GM19239 (cell line): ENCODE results near the gene ECHDC1.
"Not testable (repeated sequence)": the region's sequence is repeated elsewhere in the genome, so short reads cannot be mapped to it uniquely, and the experiment has no call there.

Experiments used
- DNase-seq: peaks from one replicate; pipeline ENCODE4 v3.0.0; 2011; ENCODE audit warnings: low spot score; ENCODE audit not compliant: insufficient read length
- FAIRE-seq: peaks from 2 replicates; lab custom pipeline; 2011; peaks lifted over from hg19 to GRCh38; lab: Jason Lieb, UNC

Gene ECHDC1

GRCh38 chr6:127342946-127343808, at the start of gene ECHDC1:
ECHDC1 (minus strand) TSS chr6:127343609; CDS start chr6:127331028, 12,581 bp downstream.
- peak; percentile 28 for DNase-seq
- peak; percentile 97 for FAIRE-seq

GRCh38 chr6:127392301-127392700, 48.9 kb upstream of the ECHDC1 start:
- DNase-seq (no peak), FAIRE-seq (no peak)

GRCh38 chr6:127391094-127391953, 47.9 kb upstream of the ECHDC1 start:
- DNase-seq (no peak), FAIRE-seq (no peak)

GRCh38 chr6:127389706-127390105, 46.3 kb upstream of the ECHDC1 start:
- FAIRE-seq, result no peak
- DNase-seq, result no peak

GRCh38 chr6:127385668-127386430, 42.4 kb upstream of the ECHDC1 start:
- FAIRE-seq (no peak), DNase-seq (no peak)

- FAIRE-seq, DNase-seq: not testable (repeated sequence)
Measured at GRCh38 chr6:127384848-127385247, 41.4 kb upstream of the ECHDC1 start.

GRCh38 chr6:127383988-127384387, 40.6 kb upstream of the ECHDC1 start:
- FAIRE-seq, result no peak

GRCh38 chr6:127382413-127382812, 39.0 kb upstream of the ECHDC1 start:
- FAIRE-seq, result no peak
- no peak for DNase-seq

More at GRCh38 chr6:127383988-127384387, 40.6 kb upstream of the ECHDC1 start:
- no peak for DNase-seq

- FAIRE-seq, result no peak
- DNase-seq, result no peak
Measured at GRCh38 chr6:127381384-127381783, 38.0 kb upstream of the ECHDC1 start.

GRCh38 chr6:127376685-127377084, 33.3 kb upstream of the ECHDC1 start:
- FAIRE-seq, result no peak
- no peak for DNase-seq

GRCh38 chr6:127367023-127367375, 23.6 kb upstream of the ECHDC1 start:
- FAIRE-seq (no peak), DNase-seq (no peak)

GRCh38 chr6:127366282-127367022, 23.0 kb upstream of the ECHDC1 start:
- no peak for FAIRE-seq
- no peak for DNase-seq

- FAIRE-seq, result no peak
- DNase-seq, result no peak
Measured at GRCh38 chr6:127365874-127366273, 22.5 kb upstream of the ECHDC1 start.

- FAIRE-seq (no peak), DNase-seq (no peak)
Measured at GRCh38 chr6:127352524-127352923, 9.1 kb upstream of the ECHDC1 start.

- DNase-seq (no peak), FAIRE-seq (no peak)
Measured at GRCh38 chr6:127349980-127350379, 6.6 kb upstream of the ECHDC1 start.

GRCh38 chr6:127348028-127348661, 4.7 kb upstream of the ECHDC1 start:
- DNase-seq (no peak), FAIRE-seq (no peak)

GRCh38 chr6:127347178-127347577, 3.8 kb upstream of the ECHDC1 start:
- FAIRE-seq, result no peak

GRCh38 chr6:127345521-127345920, 2.1 kb upstream of the ECHDC1 start:
- FAIRE-seq (no peak), DNase-seq (no peak)

More at GRCh38 chr6:127347178-127347577, 3.8 kb upstream of the ECHDC1 start:
- no peak for DNase-seq
